HG03108 (cell line): ENCODE results near the gene MAST2.

Experiments
- ATAC-seq: cut with Tn5 transposase; IDR thresholded peaks from one replicate; pipeline ENCODE4 v1.9.1; 2021; ENCODE audit warnings: moderate library complexity; ENCODE audit not compliant: unreplicated experiment

The MAST2 gene

GRCh38 chr1:45803299-45803780 lies at the start of gene MAST2:
MAST2 (plus strand) TSS chr1:45803612; CDS start chr1:45803896, 284 bp downstream.
- peak; percentile 84 for ATAC-seq

GRCh38 chr1:45755697-45756096 lies 47.7 kb upstream of the MAST2 start:
- no peak for ATAC-seq

- no peak for ATAC-seq
Observed at GRCh38 chr1:45762291-45762690, 41.1 kb upstream of the MAST2 start.

GRCh38 chr1:45765999-45766792 lies 37.2 kb upstream of the MAST2 start:
- ATAC-seq, result no peak

- ATAC-seq, result no peak
Observed at GRCh38 chr1:45767035-45767434, 36.4 kb upstream of the MAST2 start.

GRCh38 chr1:45769261-45769932 lies 34.0 kb upstream of the MAST2 start:
- no peak for ATAC-seq

GRCh38 chr1:45772971-45773370 lies 30.4 kb upstream of the MAST2 start:
- ATAC-seq, result no peak

GRCh38 chr1:45775794-45776193 lies 27.6 kb upstream of the MAST2 start:
- ATAC-seq, result no peak

GRCh38 chr1:45785583-45785982 lies 17.8 kb upstream of the MAST2 start:
- ATAC-seq, result peak; percentile 49

- ATAC-seq, result no peak
Observed at GRCh38 chr1:45787905-45788304, 15.5 kb upstream of the MAST2 start.

- no peak for ATAC-seq
Observed at GRCh38 chr1:45789601-45790000, 13.8 kb upstream of the MAST2 start.

- ATAC-seq, result no peak
Observed at GRCh38 chr1:45792744-45793143, 10.7 kb upstream of the MAST2 start.

GRCh38 chr1:45793942-45794604 lies 9.3 kb upstream of the MAST2 start:
- no peak for ATAC-seq

GRCh38 chr1:45796381-45796780 lies 7.0 kb upstream of the MAST2 start:
- no peak for ATAC-seq

- no peak for ATAC-seq
Observed at GRCh38 chr1:45796946-45797345, 6.5 kb upstream of the MAST2 start.

GRCh38 chr1:45800899-45801298 lies 2.5 kb upstream of the MAST2 start:
- no peak for ATAC-seq

- ATAC-seq, result no peak
Observed at GRCh38 chr1:45802343-45803298, 791 bp upstream of the MAST2 start.

- peak; percentile 12 for ATAC-seq
Observed at GRCh38 chr1:45803781-45804668, 613 bp downstream of the MAST2 start.

- no peak for ATAC-seq
Observed at GRCh38 chr1:45804669-45804969, 1.2 kb downstream of the MAST2 start.

- no peak for ATAC-seq
Observed at GRCh38 chr1:45806129-45806528, 2.7 kb downstream of the MAST2 start.
